Neural progenitor cell (in vitro differentiated cells): ENCODE results near the gene SLFN12L. TPM values are rescaled to one million over a fixed set of nuclear protein-coding genes. Genes with fewer than 3 reads are reported as not detected.
"Not testable (repeated sequence)": the region's sequence is repeated elsewhere in the genome, so short reads cannot be mapped to it uniquely, and the experiment has no call there.

Experiments
- DNase-seq: peaks from one replicate; pipeline ENCODE4 v3.0.0-alpha.2; 2016; ENCODE audit warnings: low spot score
- H2AFZ ChIP-seq: fragments of 200-600 bp; sonication (generic); replicated peaks from 2 replicates; pipeline ENCODE4 v1.6.1; 2016; ENCODE audit warnings: antibody characterized with exemption
- H3F3A ChIP-seq: fragments of 200-600 bp; sonication (generic); 2 replicates; pipeline ENCODE4 v1.6.1; 2016; ENCODE audit warnings: antibody characterized with exemption, low read depth
- H3K27ac ChIP-seq: fragments of 200-600 bp; sonication (generic); 2 replicates; pipeline ENCODE4 v1.5.1; 2016; ENCODE audit warnings: mild to moderate bottlenecking
- H3K27me3 ChIP-seq: fragments of 200-600 bp; sonication (generic); 2 replicates; pipeline ENCODE4 v1.6.1; 2016; ENCODE audit warnings: mild to moderate bottlenecking, moderate library complexity
- H3K36me3 ChIP-seq: fragments of 200-600 bp; sonication (generic); 2 replicates; pipeline ENCODE4 v1.5.1; 2016
- H3K4me1 ChIP-seq: fragments of 200-600 bp; sonication (generic); 2 replicates; pipeline ENCODE4 v1.6.1; 2016; ENCODE audit warnings: mixed run types
- H3K4me2 ChIP-seq: fragments of 200-600 bp; sonication (generic); 2 replicates; pipeline ENCODE4 v1.6.1; 2016
- H3K4me3 ChIP-seq: fragments of 200-600 bp; sonication (generic); 2 replicates; pipeline ENCODE4 v1.5.1; 2016
- H3K79me2 ChIP-seq: fragments of 200-600 bp; sonication (generic); 2 replicates; pipeline ENCODE4 v1.6.1; 2016; ENCODE audit warnings: low read depth
- H3K9ac ChIP-seq: fragments of 200-600 bp; sonication (generic); 2 replicates; pipeline ENCODE4 v1.6.1; 2016
- H3K9me3 ChIP-seq: fragments of 200-600 bp; sonication (generic); 2 replicates; pipeline ENCODE4 v1.5.1; 2016; ENCODE audit warnings: low read depth
- H4K20me1 ChIP-seq: fragments of 200-600 bp; sonication (generic); 2 replicates; pipeline ENCODE4 v1.6.1; 2016; ENCODE audit warnings: low read depth
- H3K27ac Mint-ChIP-seq: 3 replicates; pipeline ENCODE4 v1.8.0; 2021; ENCODE audit warnings: mixed read lengths
- H3K27me3 Mint-ChIP-seq: 2 replicates; pipeline ENCODE4 v1.8.0; 2022; ENCODE audit warnings: low read depth, mild to moderate bottlenecking, inconsistent platforms, moderate library complexity, mixed read lengths; ENCODE audit not compliant: insufficient read depth
- H3K36me3 Mint-ChIP-seq: 3 replicates; pipeline ENCODE4 v1.8.0; 2021; ENCODE audit warnings: mixed read lengths
- H3K4me1 Mint-ChIP-seq: 3 replicates; pipeline ENCODE4 v1.8.0; 2021; ENCODE audit warnings: mixed read lengths
- H3K4me3 Mint-ChIP-seq: 3 replicates; pipeline ENCODE4 v1.8.0; 2021; ENCODE audit warnings: mild to moderate bottlenecking, moderate library complexity, mixed read lengths
- H3K9me3 Mint-ChIP-seq: 3 replicates; pipeline ENCODE4 v1.8.0; 2020; ENCODE audit warnings: mixed read lengths
- CTCF ChIP-seq: fragments of 200-600 bp; sonication (generic); IDR thresholded peaks from 2 replicates; pipeline ENCODE4 v1.5.1; 2017; ENCODE audit warnings: antibody characterized with exemption, mild to moderate bottlenecking
- EZH2 ChIP-seq: fragments of 200-600 bp; sonication (generic); IDR thresholded peaks from 2 replicates; pipeline ENCODE4 v1.6.1; 2017; ENCODE audit warnings: antibody characterized with exemption, mild to moderate bottlenecking, moderate library complexity
- EZH2phosphoT487 ChIP-seq: fragments of 200-600 bp; sonication (generic); IDR thresholded peaks from 2 replicates; pipeline ENCODE4 v1.6.1; 2017; ENCODE audit warnings: antibody characterized with exemption
- total RNA-seq: library from RNA; depleted of rRNA; stranded (reverse); fragments of >200 nt; gene quantifications from 2 replicates; pipeline ENCODE4 v1.2.3, GENCODE V29; 2015; ENCODE audit warnings: low replicate concordance

The SLFN12L gene
- total RNA-seq, 1 donor from 2014 or later, result not detected

- Histone ChIP-seq H3K4me2 (no peak overlapping the region), H3K9ac (no peak overlapping the region), H2AFZ (no peak overlapping the region), H4K20me1 (no peaks in the 10 kb centered on the region), H3K27ac (no peak overlapping the region), H3K9me3 (no peaks in the 10 kb centered on the region), H3K36me3 (no peaks in the 10 kb centered on the region), H3K4me3 (no peak overlapping the region), H3K27me3 (peaks cover 2% of the 10 kb centered on the region), H3K79me2 (no peaks in the 10 kb centered on the region), H3F3A (no peaks in the 10 kb centered on the region), H3K4me1 (no peaks in the 10 kb centered on the region)
- H3K27me3 Mint-ChIP-seq, result peaks cover 4% of the 10 kb centered on the region
- H3K27ac Mint-ChIP-seq, result no peak overlapping the region
- TF ChIP-seq EZH2, result no peak
- no peak for TF ChIP-seq CTCF
- DNase-seq, result no peak
- no peak overlapping the region for H3K4me3 Mint-ChIP-seq
- H3K9me3 Mint-ChIP-seq, result no peaks in the 10 kb centered on the region
- H3K4me1 Mint-ChIP-seq, result no peaks in the 10 kb centered on the region
- no peaks in the 10 kb centered on the region for H3K36me3 Mint-ChIP-seq
Observed at GRCh38 chr17:35534576-35535093, 2.8 kb downstream of the SLFN12L start.

- H3F3A ChIP-seq, result no peaks in the 10 kb centered on the region
- H4K20me1 ChIP-seq, result no peaks in the 10 kb centered on the region
- H3K4me1 ChIP-seq, result no peaks in the 10 kb centered on the region
- H3K36me3 ChIP-seq, result no peaks in the 10 kb centered on the region
- no peak overlapping the region for H3K4me3 Mint-ChIP-seq
- H3K9me3 ChIP-seq, result no peaks in the 10 kb centered on the region
- H3K79me2 ChIP-seq, result no peaks in the 10 kb centered on the region
- H3K4me1 Mint-ChIP-seq, result no peaks in the 10 kb centered on the region
- H3K27me3 ChIP-seq, result peaks cover 6% of the 10 kb centered on the region
- DNase-seq, result no peak
- H3K27ac Mint-ChIP-seq, result no peak overlapping the region
- peaks cover 7% of the 10 kb centered on the region for H3K9me3 Mint-ChIP-seq
- H3K9ac ChIP-seq, result no peak overlapping the region
- H3K27me3 Mint-ChIP-seq, result peaks cover 3% of the 10 kb centered on the region
- H3K36me3 Mint-ChIP-seq, result no peaks in the 10 kb centered on the region
- H2AFZ ChIP-seq, result no peak overlapping the region
- H3K4me3 ChIP-seq, result no peak overlapping the region
- no peak overlapping the region for H3K27ac ChIP-seq
- H3K4me2 ChIP-seq, result no peak overlapping the region
- no peak for TF ChIP-seq EZH2
- TF ChIP-seq CTCF, result no peak
- no peak for TF ChIP-seq EZH2phosphoT487
Observed at GRCh38 chr17:35531160-35531559, 6.3 kb downstream of the SLFN12L start.

GRCh38 chr17:35529866-35530265 is 7.6 kb downstream of the SLFN12L start:
- H3K9ac ChIP-seq, result no peak overlapping the region
- H3K4me2 ChIP-seq, result no peak overlapping the region
- Mint-ChIP-seq H3K9me3 (peaks cover 7% of the 10 kb centered on the region), H3K36me3 (no peaks in the 10 kb centered on the region), H3K4me1 (no peaks in the 10 kb centered on the region), H3K4me3 (no peak overlapping the region), H3K27ac (no peak overlapping the region), H3K27me3 (peaks cover 3% of the 10 kb centered on the region)
- H3K36me3 ChIP-seq, result no peaks in the 10 kb centered on the region
- H4K20me1 ChIP-seq, result no peaks in the 10 kb centered on the region
- H3K27ac ChIP-seq, result no peak overlapping the region
- no peak for DNase-seq
- H3K4me3 ChIP-seq, result no peak overlapping the region
- no peaks in the 10 kb centered on the region for H3K79me2 ChIP-seq
- no peaks in the 10 kb centered on the region for H3K4me1 ChIP-seq
- peaks cover 6% of the 10 kb centered on the region for H3K27me3 ChIP-seq
- TF ChIP-seq CTCF, result no peak
- no peak for TF ChIP-seq EZH2
- TF ChIP-seq EZH2phosphoT487, result no peak
- H3F3A ChIP-seq, result no peaks in the 10 kb centered on the region
- no peaks in the 10 kb centered on the region for H3K9me3 ChIP-seq
- no peak overlapping the region for H2AFZ ChIP-seq

- H3K9me3 Mint-ChIP-seq, H3K4me2 ChIP-seq, H3K27ac Mint-ChIP-seq, H3K27me3 ChIP-seq, DNase-seq, H3K4me1 Mint-ChIP-seq, H3K27me3 Mint-ChIP-seq, H3K4me3 ChIP-seq, H3K9me3 ChIP-seq, H3K79me2 ChIP-seq, H2AFZ ChIP-seq, H3K9ac ChIP-seq, H3K27ac ChIP-seq, H4K20me1 ChIP-seq, H3K36me3 Mint-ChIP-seq, H3K4me3 Mint-ChIP-seq, H3K4me1 ChIP-seq, H3F3A ChIP-seq, H3K36me3 ChIP-seq: not testable (repeated sequence)
Observed at GRCh38 chr17:35529326-35529725, 8.2 kb downstream of the SLFN12L start.
